SKM-1 treated with dmso at 0.1 percent for 144 hours (cell line): Measurements from ENCODE around the gene KHDC3L.
"Not testable (repeated sequence)": the region's sequence is repeated elsewhere in the genome, so short reads cannot be mapped to it uniquely, and the experiment has no call there.

Source experiments
- DNase-seq: peaks from one replicate; lab custom pipeline; 2025; ENCODE audit not compliant: unreplicated experiment; lab: John Stamatoyannopoulos, UW

The KHDC3L gene

DNA sequence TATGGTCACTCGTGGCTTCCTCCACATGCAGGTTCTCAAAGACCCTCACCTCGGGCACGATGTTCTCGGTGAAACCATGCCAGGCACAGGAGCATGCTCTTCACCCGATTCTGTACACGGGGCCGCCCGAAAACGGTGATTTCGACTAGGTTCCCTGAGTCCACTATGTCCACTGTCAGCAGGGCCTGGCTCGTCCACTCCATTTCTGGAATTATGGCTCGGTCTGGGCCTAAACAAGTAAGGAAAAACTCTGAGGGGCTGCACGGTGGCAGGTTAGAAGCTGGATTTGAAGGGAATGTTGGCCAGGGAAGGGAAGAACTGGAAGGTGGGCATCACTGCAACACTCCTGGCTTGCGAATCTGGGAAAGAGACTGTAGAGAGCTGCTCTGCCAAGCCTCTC is 6.7 kb downstream of the KHDC3L start:
- no peak for DNase-seq

DNA sequence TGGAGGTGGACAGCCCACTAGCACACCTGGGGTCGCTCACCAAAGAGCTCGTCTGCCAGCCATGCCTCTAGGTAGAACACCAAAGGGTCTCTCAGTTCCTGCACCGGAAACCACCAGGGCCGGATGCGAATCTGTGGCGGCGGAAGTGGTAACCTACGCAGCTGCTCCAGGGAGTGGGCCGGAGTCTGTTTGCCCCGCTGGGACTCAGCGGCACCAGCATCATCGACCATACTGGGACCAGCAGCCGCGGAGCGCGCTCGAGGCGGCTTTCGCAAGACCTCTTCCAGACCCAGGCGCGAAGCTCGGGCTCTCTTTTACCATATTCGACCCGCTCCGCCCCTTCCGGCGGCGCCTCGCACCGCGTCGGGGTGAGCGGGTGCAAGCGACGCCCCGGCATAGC is 7.1 kb downstream of the KHDC3L start, which contains the start of gene OOEP:
Gene OOEP, minus strand, starts transcription at position 335 of the 400 bp plus-strand sequence. Its CDS starts 105 bp downstream, at position 230.
- no peak for DNase-seq

GRCh38 chr6:73371984-73372383 is 9.5 kb downstream of the KHDC3L start:
- DNase-seq: no peak

- no peak for DNase-seq
These were observed 10.1 kb downstream of the KHDC3L start for GRCh38 chr6:73372516-73372915.

DNA sequence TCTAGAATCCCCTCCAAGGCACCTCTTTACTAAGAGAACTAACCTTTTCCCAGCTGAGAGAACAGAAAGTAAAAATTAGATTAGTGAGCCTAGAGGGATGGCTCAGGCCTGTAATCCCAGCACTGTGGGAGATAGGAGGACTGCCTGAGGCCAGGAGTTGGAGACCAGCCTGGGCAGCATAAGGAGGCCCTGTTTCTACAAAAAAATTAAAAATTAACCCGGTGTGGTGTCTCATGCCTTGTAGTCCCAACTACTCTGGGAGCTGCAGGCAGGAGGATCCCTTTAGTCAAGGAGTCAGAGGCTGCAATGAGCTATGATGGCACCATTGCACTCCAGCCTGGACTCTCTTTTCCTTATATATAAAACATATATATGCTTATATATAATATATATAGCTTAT is 12.8 kb downstream of the KHDC3L start:
- no peak for DNase-seq

DNA sequence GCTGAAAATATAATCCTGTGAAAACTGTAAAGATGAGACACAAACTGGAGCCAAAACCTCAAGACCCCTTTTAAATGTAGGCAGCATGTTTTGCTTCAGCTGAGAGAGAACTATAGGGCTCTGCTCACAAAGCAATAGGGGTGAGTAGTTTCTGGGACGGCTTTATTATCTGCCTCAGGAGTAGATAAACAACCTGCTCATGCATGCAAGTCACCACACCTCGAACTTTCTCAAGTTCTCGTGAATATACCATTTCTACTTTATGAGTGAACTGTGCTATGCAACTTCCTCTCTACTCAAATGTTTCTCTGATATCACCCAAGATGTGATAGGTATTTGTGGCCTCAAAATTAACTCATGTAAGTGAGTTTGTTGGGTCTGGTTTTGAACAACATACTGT is 14.8 kb downstream of the KHDC3L start:
- no peak for DNase-seq

DNA sequence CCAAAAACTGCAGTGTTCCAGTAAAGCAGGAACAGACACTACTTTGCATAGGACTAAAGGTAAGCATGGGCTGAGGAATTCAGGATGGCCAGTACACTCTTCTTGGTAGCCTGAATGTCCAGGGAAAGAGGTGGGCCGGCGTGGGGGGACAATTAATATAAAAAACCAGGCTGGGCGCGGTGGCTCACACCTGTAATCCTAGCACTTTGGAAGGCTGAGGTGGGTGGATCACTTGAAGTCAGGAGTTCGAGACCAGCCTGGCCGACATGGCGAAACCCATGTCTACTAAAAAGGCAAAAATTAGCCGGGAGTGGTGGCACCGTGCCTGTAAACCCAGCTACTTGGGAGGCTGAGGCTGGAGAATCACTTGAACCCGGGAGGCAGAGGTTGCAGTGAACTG is 19.1 kb downstream of the KHDC3L start:
- DNase-seq: not testable (repeated sequence)

DNA sequence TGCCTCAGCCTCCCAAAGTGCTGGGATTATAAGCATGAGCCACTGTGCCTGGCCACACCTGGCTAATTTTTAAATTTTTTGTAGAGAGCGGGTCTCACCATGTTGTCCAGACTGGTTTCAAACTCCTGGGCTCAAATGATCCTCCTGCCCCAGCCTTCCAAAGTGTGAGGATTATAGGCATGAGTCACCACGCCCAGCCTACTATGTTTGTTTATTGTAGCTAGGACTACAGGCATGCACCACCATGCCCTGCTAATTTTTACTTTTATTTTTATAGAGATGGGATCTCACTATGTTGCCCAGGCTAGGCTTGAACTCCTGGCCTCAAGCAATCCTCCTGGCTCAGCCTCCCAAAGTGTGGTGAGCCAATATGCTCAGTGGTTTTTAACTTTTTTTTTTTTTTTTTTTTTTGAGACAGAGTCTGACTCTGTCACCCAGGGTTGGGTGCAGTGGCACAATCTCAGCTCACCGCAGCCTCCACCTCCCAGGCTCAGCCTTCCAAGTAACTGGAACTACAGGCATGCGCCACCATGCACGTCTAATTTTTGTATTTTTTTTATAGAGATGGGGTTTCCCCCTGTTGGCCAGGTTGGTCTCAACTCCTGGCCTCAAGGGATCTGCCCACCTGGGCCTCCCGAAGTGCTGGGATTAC is 20.1 kb downstream of the KHDC3L start:
- DNase-seq: no peak

GRCh38 chr6:73388433-73388799 is 26.0 kb downstream of the KHDC3L start:
- DNase-seq: no peak

- peak; percentile 75 for DNase-seq
These were observed 26.5 kb downstream of the KHDC3L start for GRCh38 chr6:73388800-73389512.

DNA sequence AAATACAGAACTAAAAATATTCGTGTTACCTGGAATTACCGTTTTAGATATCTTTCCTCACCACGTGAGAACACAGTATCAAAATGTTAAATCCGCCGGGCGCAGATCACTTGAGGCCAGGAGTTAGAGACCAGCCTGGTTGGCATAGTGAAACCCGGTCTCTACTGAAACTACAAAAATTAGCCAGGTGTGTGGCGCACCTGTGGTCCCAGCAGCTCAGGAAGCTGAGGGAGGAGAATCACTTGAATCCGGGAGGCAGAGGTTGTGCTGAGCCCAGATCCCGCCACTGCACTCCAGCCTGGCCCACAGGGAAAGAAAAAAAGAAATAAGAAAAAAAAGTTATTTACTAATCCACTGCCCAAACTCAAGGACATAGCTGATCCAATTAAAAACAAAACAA is 27.4 kb downstream of the KHDC3L start:
- no peak for DNase-seq

DNA sequence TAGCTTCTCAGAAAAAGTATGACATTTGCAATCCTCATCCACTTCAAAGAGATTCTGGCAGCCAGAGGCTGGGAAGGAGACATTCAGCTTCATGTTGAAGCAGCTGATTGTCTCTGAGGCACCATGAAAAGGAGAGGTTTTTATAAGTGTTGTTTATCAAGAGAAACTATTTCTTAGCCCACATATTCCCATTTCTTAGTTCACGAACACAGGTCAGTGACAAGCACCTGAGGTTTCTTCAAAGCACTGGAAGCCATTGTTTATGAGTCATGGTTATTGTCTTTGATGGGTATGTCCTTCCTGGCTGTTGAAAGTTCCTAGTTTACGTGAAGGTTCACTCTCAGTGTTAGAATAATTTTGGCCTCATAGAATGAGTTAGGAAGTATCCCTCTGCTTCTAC is 29.2 kb downstream of the KHDC3L start:
- no peak for DNase-seq

- DNase-seq: not testable (repeated sequence)
These were observed 29.7 kb downstream of the KHDC3L start for GRCh38 chr6:73392188-73392587.

DNA sequence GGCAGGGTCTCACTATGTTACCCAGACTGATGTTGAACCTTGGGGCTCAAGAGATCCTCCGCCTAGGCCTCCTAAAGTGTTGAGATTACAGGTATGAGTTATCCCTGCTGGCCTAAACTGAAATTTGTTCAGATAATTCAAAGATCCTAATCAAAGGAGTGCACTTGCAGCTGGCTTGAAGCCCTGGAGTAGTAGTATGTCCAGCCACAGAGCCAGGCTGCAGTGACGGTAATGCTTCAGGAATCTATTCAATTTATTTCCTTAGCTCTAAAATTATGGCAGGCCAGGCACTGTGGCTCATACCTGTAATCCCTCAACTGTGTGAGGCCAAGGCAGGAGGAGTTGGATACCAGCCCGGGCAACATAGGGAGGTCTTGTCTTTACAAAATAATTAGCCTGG is 30.8 kb downstream of the KHDC3L start:
- DNase-seq: no peak

DNA sequence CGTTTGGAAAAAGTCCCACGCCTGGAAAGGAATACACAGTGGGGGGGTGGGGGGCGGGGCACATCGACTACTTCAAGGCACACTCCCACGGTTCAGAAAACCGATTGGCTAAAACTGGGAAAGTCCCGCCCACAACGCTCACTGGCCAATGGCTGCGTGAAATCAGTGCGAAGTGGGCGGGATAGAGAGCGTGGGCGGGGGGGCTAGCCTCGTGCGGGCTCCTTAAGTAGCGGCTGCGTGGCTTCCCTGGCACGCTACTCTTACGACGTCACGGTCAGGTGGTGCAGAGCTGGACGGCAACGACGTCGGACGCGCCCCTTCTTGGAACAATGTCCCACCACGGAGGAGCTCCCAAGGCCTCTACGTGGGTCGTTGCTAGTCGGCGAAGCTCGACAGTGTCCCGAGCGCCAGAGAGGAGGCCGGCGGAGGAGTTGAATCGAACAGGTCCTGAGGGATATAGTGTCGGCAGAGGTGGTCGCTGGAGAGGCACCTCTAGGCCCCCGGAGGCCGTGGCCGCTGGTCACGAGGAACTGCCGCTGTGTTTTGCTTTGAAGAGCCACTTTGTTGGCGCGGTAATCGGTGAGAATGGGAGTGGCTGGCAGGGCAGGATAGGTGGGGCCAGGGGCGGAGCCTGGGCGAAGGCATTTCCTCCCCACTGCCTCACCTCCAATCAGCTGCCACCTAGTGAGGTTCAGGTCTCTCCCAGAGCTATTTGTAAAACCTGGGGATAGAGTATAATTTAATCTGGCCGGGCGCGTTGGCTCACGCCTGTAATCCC is 32.3 kb downstream of the KHDC3L start, which contains the start of gene DDX43:
Gene DDX43, plus strand, starts transcription at position 252 of the 778 bp plus-strand sequence. Its CDS starts 78 bp downstream, at position 330.
- peak; percentile 59 for DNase-seq

DNA sequence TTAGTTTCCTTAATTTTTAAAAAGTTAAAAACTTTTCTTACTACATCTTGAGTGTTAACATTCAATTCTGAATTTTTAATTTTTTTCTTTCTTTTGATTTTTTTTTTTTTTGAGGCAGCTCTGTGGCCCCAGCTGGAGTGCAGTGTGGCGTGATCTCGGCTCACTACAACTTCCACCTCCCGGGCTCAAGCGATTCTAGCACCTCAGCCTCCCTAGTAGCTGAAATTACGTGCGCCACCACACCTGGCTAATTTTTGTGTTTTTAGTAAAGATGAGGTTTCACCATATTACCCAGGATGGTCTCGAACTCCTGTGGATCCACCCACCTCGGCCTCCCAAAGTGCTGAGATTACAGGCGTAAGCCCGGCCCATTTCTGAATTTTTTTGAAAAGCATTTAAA is 33.4 kb downstream of the KHDC3L start:
- no peak for DNase-seq

- DNase-seq: no peak
These were observed 38.2 kb downstream of the KHDC3L start for GRCh38 chr6:73400656-73401055.

- DNase-seq: no peak
These were observed 46.9 kb downstream of the KHDC3L start for GRCh38 chr6:73409395-73409794.

GRCh38 chr6:73413102-73413501 is 50.6 kb downstream of the KHDC3L start:
- no peak for DNase-seq
